ENCODE results near the gene AUH. TPM values are rescaled to one million over a fixed set of nuclear protein-coding genes. Genes with fewer than 3 reads are reported as not detected.

AUH gene
- total and polyA plus RNA-seq, 9 of the 15 experiments (the other 6 are each of a cell fraction or from before 2014, with no cell fraction given): 3.4 to 29.0 (median 10.1) TPM

DNA sequence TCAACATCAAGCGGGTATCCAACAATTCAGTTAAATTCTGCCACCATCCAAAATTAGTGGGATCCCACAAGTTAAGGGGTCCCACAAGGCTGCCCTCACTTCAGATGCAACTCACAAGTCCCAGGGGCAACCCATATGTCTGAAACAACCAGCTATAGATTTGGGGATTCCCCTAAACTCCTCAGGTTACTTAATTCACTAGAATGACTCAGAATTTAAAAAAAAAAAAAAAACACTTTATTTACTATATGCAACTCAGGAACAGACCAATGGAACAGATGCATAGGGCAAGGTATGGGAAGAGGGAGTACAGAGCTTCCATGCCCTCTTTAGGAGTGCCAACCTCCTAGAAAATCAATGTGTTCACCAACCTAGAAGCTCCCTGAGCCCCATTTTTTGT is 15.1 kb downstream of the AUH start:
- intact Hi-C loops (cut with micrococcal nuclease) (no loop called here), in situ Hi-C loops (cut with MboI) (no loop called here)
- Histone ChIP-seq H3K27me3 (ENCODE audit: control insufficient read depth in 2 of 2, insufficient read depth in 2 of 2, low read length in 2 of 2) (no peaks in the 10 kb centered on the region), H3K9me3 (replicated peaks; ENCODE audit: control insufficient read depth, insufficient read depth, low read depth, low read length) (no peaks in the 10 kb centered on the region), H3K36me3 (ENCODE audit: control insufficient read depth, insufficient read depth, low read length) (peaks cover 27% of the 10 kb centered on the region; the same call in 2 of the 3 replicates), H3K9me1 (ENCODE audit: control insufficient read depth, insufficient read depth, low read length) (no peaks in the 10 kb centered on the region), H4K20me1 (replicated peaks; ENCODE audit: control insufficient read depth, insufficient read depth, low read length) (no peaks in the 10 kb centered on the region; the same call in 1 of the 2 replicates), H3K4me3 (no peak overlapping the region), H3K79me2 (ENCODE audit: control insufficient read depth, insufficient read depth, low read length) (no peaks in the 10 kb centered on the region; the same call in 2 of the 3 replicates), H2AFZ (ENCODE audit: low read depth, low read length) (no peak overlapping the region), H3K27ac (ENCODE audit: extremely low read depth, low read depth, low read length) (no peak overlapping the region), H3K4me2 (ENCODE audit: insufficient read depth, low read length) (no peak overlapping the region), H3K4me1 (replicated peaks in 1 of 2; ENCODE audit: control insufficient read depth in 2 of 2, insufficient read depth in 2 of 2, low read length in 2 of 2) (no peaks in the 10 kb centered on the region), H3K9ac (ENCODE audit: insufficient read depth in 1 of 2, low read depth in 2 of 2, low read length in 2 of 2) (no peak overlapping the region)
- TF ChIP-seq, protein P1, sequence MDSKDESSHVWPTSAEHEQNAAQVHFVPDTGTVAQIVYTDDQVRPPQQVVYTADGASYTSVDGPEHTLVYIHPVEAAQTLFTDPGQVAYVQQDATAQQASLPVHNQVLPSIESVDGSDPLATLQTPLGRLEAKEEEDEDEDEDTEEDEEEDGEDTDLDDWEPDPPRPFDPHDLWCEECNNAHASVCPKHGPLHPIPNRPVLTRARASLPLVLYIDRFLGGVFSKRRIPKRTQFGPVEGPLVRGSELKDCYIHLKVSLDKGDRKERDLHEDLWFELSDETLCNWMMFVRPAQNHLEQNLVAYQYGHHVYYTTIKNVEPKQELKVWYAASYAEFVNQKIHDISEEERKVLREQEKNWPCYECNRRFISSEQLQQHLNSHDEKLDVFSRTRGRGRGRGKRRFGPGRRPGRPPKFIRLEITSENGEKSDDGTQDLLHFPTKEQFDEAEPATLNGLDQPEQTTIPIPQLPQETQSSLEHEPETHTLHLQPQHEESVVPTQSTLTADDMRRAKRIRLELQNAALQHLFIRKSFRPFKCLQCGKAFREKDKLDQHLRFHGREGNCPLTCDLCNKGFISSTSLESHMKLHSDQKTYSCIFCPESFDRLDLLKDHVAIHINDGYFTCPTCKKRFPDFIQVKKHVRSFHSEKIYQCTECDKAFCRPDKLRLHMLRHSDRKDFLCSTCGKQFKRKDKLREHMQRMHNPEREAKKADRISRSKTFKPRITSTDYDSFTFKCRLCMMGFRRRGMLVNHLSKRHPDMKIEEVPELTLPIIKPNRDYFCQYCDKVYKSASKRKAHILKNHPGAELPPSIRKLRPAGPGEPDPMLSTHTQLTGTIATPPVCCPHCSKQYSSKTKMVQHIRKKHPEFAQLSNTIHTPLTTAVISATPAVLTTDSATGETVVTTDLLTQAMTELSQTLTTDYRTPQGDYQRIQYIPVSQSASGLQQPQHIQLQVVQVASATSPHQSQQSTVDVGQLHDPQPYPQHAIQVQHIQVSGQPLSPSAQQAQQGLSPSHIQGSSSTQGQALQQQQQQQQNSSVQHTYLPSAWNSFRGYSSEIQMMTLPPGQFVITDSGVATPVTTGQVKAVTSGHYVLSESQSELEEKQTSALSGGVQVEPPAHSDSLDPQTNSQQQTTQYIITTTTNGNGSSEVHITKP (IDR thresholded peaks at IDR 0.05; ENCODE audit: partially characterized antibody): no peak
- TF ChIP-seq NCOA1 (IDR thresholded peaks at IDR 0.05; ENCODE audit: low read depth) (no peak), SREBF2 (CRISPR knock-in tag; IDR thresholded peaks at IDR 0.05) (no peak), ZNF133 (CRISPR knock-in tag; IDR thresholded peaks at IDR 0.05) (no peak), TBL1XR1 (IDR thresholded peaks at IDR 0.05; ENCODE audit: low read length in 2 of 2) (no peak), SREBF1 (IDR thresholded peaks at IDR 0.05; ENCODE audit: borderline replicate concordance, low read depth, low read length) (no peak), MEF2A (IDR thresholded peaks at IDR 0.05; ENCODE audit: control insufficient read depth, low read depth, low read length) (no peak)
- TF ChIP-seq, protein P2, sequence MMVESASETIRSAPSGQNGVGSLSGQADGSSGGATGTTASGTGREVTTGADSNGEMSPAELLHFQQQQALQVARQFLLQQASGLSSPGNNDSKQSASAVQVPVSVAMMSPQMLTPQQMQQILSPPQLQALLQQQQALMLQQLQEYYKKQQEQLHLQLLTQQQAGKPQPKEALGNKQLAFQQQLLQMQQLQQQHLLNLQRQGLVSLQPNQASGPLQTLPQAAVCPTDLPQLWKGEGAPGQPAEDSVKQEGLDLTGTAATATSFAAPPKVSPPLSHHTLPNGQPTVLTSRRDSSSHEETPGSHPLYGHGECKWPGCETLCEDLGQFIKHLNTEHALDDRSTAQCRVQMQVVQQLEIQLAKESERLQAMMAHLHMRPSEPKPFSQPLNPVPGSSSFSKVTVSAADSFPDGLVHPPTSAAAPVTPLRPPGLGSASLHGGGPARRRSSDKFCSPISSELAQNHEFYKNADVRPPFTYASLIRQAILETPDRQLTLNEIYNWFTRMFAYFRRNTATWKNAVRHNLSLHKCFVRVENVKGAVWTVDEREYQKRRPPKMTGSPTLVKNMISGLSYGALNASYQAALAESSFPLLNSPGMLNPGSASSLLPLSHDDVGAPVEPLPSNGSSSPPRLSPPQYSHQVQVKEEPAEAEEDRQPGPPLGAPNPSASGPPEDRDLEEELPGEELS (CRISPR knock-in tag; IDR thresholded peaks at IDR 0.05; ENCODE audit: borderline replicate concordance): no peak
- 67% methylated on average over 1 of the region's 1 CpG for WGBS (ENCODE audit: insufficient coverage, low coverage, missing lambda C conversion rate)
- ATAC-seq (no peak), DNase-seq (ENCODE audit: extremely low read depth in 1 of 4, low spot score in 3 of 4) (no peak), FAIRE-seq (no peak)
- POLR2A ChIA-PET: interaction anchor here (1.1 to 2.6 kb wide), 4 partner anchors 9 to 20 kb away, joined by 3 to 22 read pairs (median 5); no protein-coding TSS in a partner anchor
- CTCF ChIA-PET (ENCODE audit: low intra/inter-chr PET ratio): no interaction called here
- no TSS peak for BruUV-seq (replicated peaks)

Measured in K562 (cell line).